Stimulated activated CD4-positive, alpha-beta T cell treated with anti-CD3 and anti-CD28 coated beads, Interleukin-2, amount 100 ng/mL, for 24 hours (primary cell): ENCODE measurements around the gene FKBP8.

Experiments used
- DNase-seq, 2 donors: peaks; one replicate each; pipeline ENCODE4 v3.0.0-alpha.2; 2020

FKBP8 gene

GRCh38 chr19:18501351-18501750 is 42.0 kb downstream of the FKBP8 start:
- DNase-seq, result no peak

DNA sequence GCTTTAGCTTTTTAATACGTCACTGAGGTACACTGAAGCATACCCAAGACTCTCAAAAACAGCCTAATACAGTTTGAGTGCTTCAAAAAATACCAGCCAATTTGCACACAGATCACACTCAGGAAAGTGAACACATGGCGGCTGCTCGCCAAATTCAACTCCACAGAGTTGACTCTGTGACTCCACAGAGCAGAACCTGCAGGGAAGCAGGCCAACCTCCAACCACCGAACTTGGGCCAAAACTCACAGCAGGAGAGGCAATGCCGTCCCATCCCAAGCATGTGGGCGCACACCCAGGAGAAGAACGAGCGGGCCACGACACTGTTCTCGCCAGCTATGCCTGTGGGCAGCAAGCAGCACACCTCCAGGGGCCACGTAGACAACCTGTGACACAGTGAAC is 42.6 kb downstream of the FKBP8 start:
- no peak for DNase-seq

DNA sequence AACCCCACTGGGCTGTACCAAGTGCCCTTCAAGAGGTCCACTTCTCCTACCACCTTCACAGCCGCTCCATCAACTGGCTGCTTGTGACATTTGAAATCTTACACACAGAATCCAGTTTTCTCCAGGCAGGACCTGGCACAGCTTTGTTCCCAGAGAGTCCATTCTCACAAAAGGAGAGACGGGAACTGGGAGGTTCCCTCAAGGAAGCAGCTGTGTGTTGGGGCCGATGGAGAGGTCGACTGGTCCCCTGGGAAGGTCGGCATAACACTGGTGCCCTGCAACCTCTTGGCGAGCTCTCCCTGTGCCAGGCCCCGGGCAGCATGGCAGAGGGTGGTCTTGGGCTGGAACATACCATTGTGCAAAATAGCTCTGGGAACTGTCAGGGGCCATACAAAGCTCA is 43.0 kb downstream of the FKBP8 start:
- no peak for DNase-seq

DNA sequence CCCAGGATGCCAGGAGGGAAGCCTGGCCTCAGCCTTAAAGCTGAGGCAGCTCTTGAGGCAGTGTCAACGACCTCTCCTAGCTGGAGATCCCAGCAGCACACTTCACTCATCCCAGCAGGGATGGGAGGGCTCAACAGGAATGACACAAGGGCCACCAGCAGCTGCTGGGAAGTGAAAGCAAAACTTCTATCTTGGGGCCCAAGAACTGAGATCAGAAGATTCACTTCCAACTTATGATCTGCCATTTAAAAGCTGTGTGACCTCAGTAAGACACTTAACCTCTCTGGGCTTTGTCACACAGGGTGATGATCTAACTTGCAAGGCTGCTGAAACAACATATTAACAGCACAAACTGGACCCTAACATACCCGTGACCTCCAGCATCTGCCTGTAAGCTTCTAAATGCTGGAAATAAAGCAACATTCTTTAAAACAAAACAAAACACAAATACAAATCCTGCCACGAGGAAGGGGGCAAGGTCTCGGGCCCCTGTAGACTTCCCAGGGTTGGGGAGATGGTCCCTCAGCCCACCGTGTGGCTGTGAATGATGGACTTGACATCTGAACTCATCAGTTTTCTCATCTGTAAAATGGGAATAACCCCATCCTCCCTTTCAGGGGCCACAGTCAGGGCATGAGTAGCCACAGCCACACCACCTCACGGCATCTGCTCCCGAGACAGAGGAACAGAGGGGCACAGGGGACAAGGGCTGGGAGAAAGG is 44.2 kb downstream of the FKBP8 start:
- DNase-seq, result no peak

GRCh38 chr19:18496980-18497256 is 46.5 kb downstream of the FKBP8 start:
- no peak for DNase-seq

GRCh38 chr19:18496167-18496979 is 47.0 kb downstream of the FKBP8 start:
- DNase-seq, result peak; percentile 53 to 54

DNA sequence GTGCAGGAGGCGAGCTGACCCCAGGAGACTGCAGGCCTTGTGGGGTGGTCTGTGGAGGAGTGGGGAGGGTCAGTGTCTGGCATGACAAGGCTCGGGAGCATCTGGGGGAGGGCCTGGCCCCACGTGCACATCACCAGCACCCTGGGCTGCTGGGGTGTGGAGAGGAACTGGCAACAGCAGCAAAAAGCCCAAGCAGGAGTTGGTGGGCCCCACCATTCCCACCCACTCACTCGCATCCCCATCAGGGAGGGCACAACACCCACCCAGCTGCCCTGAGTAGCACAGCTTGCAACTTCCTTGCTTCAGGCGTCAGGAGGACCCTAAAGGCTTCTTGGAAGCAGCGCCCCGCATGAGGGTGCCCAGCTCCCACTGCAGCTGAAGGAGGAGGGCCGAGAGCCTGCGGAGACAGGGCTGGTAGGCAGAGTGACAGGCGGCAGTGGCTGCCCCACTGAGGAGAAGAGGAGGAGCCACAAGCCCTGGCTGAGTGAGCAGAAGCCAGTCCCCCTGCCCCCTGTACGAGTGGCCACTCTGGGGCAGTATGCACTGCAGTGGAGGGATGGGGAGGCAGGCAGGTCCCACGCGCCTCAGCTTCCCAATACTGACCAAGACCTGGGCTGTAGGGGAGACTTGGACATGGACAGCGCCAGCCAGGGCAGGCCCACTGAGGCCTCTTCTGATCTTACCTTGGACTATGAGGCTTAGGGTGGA is 48.0 kb downstream of the FKBP8 start:
- no peak for DNase-seq

GRCh38 chr19:18494267-18494607 is 49.1 kb downstream of the FKBP8 start:
- DNase-seq, result no peak

DNA sequence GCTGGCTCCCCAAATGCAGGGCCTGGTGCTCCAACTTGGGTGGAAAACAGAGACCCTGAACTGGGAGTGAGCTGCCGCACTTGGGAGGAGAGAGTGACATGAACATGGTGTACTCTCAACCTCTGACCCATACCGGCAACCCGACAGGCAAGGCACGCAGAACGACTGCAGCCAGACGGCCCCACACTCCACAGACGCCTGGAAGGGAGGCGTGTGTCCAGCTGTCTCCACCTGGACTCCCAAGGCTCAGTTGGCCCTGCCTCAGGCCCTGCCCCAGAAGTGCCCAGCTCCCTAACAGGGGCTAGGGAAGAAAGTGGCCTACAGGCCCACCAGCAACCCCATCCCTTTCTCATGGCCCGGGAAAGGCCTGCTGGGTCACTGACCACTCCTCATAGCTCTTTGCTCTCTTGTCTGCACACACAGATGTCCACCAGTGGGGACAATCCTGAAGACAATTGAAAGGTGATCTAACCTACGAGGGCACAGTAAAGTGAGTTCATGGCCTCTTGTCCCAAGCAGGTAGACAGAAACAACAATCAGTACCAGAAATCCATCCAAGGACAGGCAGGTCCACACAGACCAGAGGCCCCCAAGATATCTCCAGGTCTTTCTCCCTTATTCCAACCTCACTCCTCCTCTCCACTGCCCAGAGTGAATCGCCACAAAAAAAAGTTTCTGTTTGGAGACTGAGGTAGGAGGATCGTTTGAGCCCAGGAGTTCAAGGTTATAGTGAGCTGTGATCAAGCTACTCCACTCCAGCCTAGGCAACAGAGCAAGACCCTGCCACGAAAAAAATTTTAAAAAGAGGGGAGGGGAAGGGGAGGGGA is 49.7 kb downstream of the FKBP8 start:
- DNase-seq, result no peak

- DNase-seq, result no peak
Observed at GRCh38 chr19:18491995-18492953, 51.1 kb downstream of the FKBP8 start.

DNA sequence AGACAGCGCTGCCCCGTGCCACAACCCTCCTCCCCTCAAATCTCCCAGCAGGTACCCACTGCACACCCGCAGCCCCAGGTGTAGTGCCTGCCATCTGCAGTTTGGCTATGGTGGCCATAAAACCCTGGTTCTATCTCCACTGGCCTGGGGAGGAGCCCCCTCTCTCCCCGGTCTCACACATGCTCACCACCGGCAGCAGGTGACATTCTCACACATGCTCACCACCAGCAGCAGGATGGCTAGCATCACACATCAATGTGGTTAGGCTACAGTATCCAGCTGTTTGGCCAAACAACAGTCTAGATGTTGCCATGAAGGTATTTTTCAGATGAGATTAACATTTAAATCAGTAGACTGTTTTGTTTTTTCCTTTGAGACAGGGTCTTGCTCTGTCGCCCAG is 52.6 kb downstream of the FKBP8 start:
- no peak for DNase-seq

- DNase-seq, result no peak
Observed at GRCh38 chr19:18489627-18490184, 53.7 kb downstream of the FKBP8 start.

DNA sequence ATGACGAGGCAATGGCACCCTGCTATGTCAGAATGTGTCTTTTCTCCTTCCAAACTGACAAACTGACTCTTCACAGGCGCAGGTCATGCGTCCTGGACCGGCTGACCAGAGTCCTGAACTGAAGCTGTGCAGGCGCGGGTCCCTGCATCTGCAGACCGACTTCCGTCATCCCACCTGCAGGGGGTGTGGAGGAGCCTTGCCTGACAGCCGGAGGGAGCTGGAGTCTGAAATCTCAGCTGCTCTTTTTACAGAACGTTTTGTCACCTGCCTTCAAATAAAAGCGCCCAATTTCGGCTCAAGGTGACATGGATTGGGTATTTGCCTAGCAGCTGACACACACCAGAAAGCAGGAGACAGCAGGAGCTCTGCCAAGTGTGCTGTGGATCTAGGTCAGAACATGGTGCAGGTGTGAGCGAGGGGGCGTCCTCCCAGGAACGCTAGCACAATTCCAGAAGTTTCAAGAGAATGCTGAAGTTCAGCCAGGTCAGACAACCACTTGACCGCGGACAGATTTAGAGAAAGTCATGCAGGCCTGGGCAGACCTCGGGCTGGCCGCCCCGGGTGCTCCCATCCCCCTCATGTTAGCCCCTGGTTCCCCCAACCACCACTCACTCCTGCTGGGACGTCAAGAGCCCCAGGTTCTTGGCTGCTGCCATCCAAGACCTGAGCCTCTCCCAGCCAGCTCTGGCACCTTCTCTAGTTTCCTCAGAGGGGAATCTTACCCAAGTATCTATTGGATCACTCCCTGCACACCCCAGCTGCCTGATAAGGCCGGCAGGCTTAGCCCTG is 54.3 kb downstream of the FKBP8 start:
- DNase-seq, result no peak

DNA sequence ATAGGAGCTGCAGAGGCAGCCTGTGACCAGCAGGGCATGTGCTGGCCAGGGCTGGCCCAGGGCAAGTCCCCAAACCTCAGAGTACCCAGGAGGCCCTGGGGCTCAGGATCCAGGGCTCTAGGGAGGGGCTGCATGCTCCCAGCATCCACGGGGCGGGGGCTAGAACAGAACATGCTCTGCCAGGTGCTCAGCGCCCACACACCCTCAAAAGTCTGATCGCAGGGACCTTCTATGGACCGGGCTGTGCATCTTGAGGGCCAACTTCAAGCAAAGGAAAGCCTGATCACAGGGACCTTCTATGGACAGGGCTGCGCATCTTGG is 55.0 kb downstream of the FKBP8 start:
- no peak for DNase-seq

- no peak for DNase-seq
Observed at GRCh38 chr19:18487576-18488402, 55.6 kb downstream of the FKBP8 start.

DNA sequence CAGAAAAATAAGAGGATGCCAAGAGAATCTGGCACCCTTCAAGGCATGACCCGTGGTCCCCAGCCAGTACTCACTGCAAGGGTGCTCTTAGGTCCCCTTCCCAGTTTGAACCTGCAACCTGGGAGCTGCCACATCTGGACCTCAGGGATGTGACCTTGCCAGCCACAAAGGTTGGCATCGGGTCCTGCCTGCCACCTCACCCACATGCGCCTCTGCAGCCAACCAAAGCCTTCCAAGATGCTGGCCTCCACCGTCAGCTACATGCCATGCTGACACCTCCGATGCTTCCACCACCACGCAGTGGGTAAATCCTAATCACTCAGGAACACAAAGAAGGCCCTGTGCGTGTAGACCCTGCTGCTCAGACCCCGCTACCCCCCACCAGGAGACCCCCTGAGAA is 56.6 kb downstream of the FKBP8 start:
- no peak for DNase-seq

GRCh38 chr19:18484992-18485391 is 58.4 kb downstream of the FKBP8 start:
- DNase-seq, result no peak

- DNase-seq, result no peak
Observed at GRCh38 chr19:18483119-18483890, 60.1 kb downstream of the FKBP8 start.
